GM12878 (cell line): Measurements from ENCODE around the gene PTCD1. TPM values are rescaled to one million over a fixed set of nuclear protein-coding genes. Genes with fewer than 3 reads are reported as not detected.

ENCODE experiments used
- BHLHE40 ChIP-seq, 2 experiments: fragments of 450-650 bp in 1 of 2; IDR thresholded peaks; 2 replicates each; pipeline ENCODE4 v1.6.1; 2011 to 2017; ENCODE audit warnings: low read depth in 2 of 2, borderline replicate concordance in 1 of 2, improper control_type of control experiment in 1 of 2, low read length in 1 of 2, mild to moderate bottlenecking in 1 of 2
- EGR1 ChIP-seq, 2 experiments: IDR thresholded peaks; 1 replicate in 1 of 2; 2 replicates in 1 of 2; pipeline ENCODE4 v1.6.1; 2011 to 2012; ENCODE audit warnings: low read depth in 2 of 2, low read length in 2 of 2, borderline replicate concordance in 1 of 2, mild to moderate bottlenecking in 1 of 2, moderate library complexity in 1 of 2
- EP300 ChIP-seq, 2 experiments: fragments of 150-350 bp in 1 of 2; IDR thresholded peaks; 2 replicates each; pipeline ENCODE4 v1.6.1; 2011 to 2012; ENCODE audit warnings: low read depth in 2 of 2, low read length in 2 of 2, borderline replicate concordance in 1 of 2, improper control_type of control experiment in 1 of 2, inconsistent platforms in 1 of 2; ENCODE audit not compliant: control insufficient read depth in 1 of 2
- FOXM1 ChIP-seq: IDR thresholded peaks from 2 replicates; pipeline ENCODE4 v1.6.1; 2012; ENCODE audit warnings: low read depth, mild to moderate bottlenecking, inconsistent platforms, low read length, moderate library complexity
- GABPA ChIP-seq: IDR thresholded peaks from 2 replicates; pipeline ENCODE4 v1.6.1; 2014; ENCODE audit warnings: antibody characterized with exemption, low read depth, mild to moderate bottlenecking, inconsistent platforms
- HCFC1 ChIP-seq: fragments of 150-350 bp; IDR thresholded peaks from 2 replicates; pipeline ENCODE4 v1.6.1; 2014; ENCODE audit warnings: low read length
- IKZF2 ChIP-seq, 2 experiments: fragments of 450-650 bp; IDR thresholded peaks; 2 replicates each; pipeline ENCODE4 v1.6.1; 2017; ENCODE audit warnings: mild to moderate bottlenecking in 2 of 2, moderate library complexity in 2 of 2
- MTA3 ChIP-seq: IDR thresholded peaks from 2 replicates; pipeline ENCODE4 v1.6.1; 2012; ENCODE audit warnings: low read length, inconsistent platforms, borderline replicate concordance
- MYC ChIP-seq: IDR thresholded peaks from 2 replicates; pipeline ENCODE4 v1.6.1; 2011; ENCODE audit warnings: mild to moderate bottlenecking, low read length, moderate library complexity, inconsistent platforms; ENCODE audit not compliant: insufficient read depth, insufficient replicate concordance, insufficient read length, severe bottlenecking
- POLR2AphosphoS2 ChIP-seq: IDR thresholded peaks from 2 replicates; pipeline ENCODE4 v1.6.1; 2011; ENCODE audit warnings: low read depth, mild to moderate bottlenecking, low read length, improper control_type of control experiment, moderate library complexity
- SIX5 ChIP-seq: IDR thresholded peaks from 2 replicates; pipeline ENCODE4 v1.6.1; 2011; ENCODE audit warnings: mild to moderate bottlenecking, low read depth, low read length, moderate library complexity; ENCODE audit not compliant: severe bottlenecking
- SREBF1 ChIP-seq: IDR thresholded peaks from 2 replicates; pipeline ENCODE4 v1.6.1; 2012; ENCODE audit warnings: mild to moderate bottlenecking, low read length
- ZNF217 ChIP-seq: fragments of 450-650 bp; IDR thresholded peaks from 2 replicates; pipeline ENCODE4 v1.6.1; 2017; ENCODE audit warnings: antibody characterized with exemption, mild to moderate bottlenecking
- ZNF24 ChIP-seq: fragments of 450-650 bp; IDR thresholded peaks from 2 replicates; pipeline ENCODE4 v1.6.1; 2017; ENCODE audit warnings: antibody characterized with exemption, mild to moderate bottlenecking
- polyA plus RNA-seq, 11 experiments: library from polyadenylated mRNA; depleted of rRNA in 4 of 11; unstranded in 6 of 11; stranded (reverse) in 5 of 11; fragments of >200 nt; fragmentation: Nextera tagmentation in 4 of 11; fragmentation: Illumina TruSeq in 1 of 11; extraction: Ambion mirVana in 4 of 11; extraction: Trizol in 1 of 11; gene quantifications; 1 replicate in 1 of 11; 2 replicates in 10 of 11; pipeline versions ENCODE4 v1.2.1 to v1.2.3, GENCODE V29; 2011 to 2016; ENCODE audit warnings: inconsistent platforms in 2 of 11, missing spikeins in 2 of 11, low read depth in 1 of 11
- total RNA-seq, 4 experiments: library from RNA; depleted of rRNA in 3 of 4; stranded (reverse); fragments of >200 nt in 3 of 4; fragmentation: Illumina TruSeq in 1 of 4; extraction: Trizol in 1 of 4; gene quantifications; 2 replicates each; pipeline versions ENCODE4 v1.2.1 to v1.2.3, GENCODE V29; 2013 to 2021
- TF ChIP-seq, protein P1 (sequence below): fragments of 450-650 bp; IDR thresholded peaks from 2 replicates; pipeline ENCODE4 v1.6.1; 2016; ENCODE audit warnings: mild to moderate bottlenecking
- TF ChIP-seq, protein P2 (sequence below), 3 experiments: IDR thresholded peaks in 2 of 3; conservative IDR thresholded peaks in 1 of 3; 2 replicates each; pipeline ENCODE4 v1.5.1; 2011; ENCODE audit warnings: low read depth in 3 of 3, low read length in 3 of 3, mild to moderate bottlenecking in 3 of 3, control low read depth in 2 of 3, moderate library complexity in 2 of 3, inconsistent platforms in 1 of 3, mixed read lengths in 1 of 3; ENCODE audit not compliant: control insufficient read depth in 2 of 3, insufficient read depth in 1 of 3; ENCODE audit errors: extremely low read depth in 1 of 3
- TF ChIP-seq, protein P3 (sequence below): fragments of 450-650 bp; IDR thresholded peaks from 2 replicates; pipeline ENCODE4 v1.6.1; 2017; ENCODE audit warnings: mild to moderate bottlenecking, low read depth, inconsistent platforms; ENCODE audit not compliant: poor library complexity, severe bottlenecking
- TF ChIP-seq, protein P4 (sequence below): fragments of 450-650 bp; IDR thresholded peaks from 2 replicates; pipeline ENCODE4 v1.6.1; 2018; ENCODE audit warnings: borderline replicate concordance, mild to moderate bottlenecking; ENCODE audit not compliant: partially characterized antibody

The PTCD1 gene
- total and polyA plus RNA-seq, 10 of the 15 experiments (the other 5 are each of a cell fraction or from before 2014, with no cell fraction given): 0.26 to 9.7 (median 5.0) TPM

DNA sequence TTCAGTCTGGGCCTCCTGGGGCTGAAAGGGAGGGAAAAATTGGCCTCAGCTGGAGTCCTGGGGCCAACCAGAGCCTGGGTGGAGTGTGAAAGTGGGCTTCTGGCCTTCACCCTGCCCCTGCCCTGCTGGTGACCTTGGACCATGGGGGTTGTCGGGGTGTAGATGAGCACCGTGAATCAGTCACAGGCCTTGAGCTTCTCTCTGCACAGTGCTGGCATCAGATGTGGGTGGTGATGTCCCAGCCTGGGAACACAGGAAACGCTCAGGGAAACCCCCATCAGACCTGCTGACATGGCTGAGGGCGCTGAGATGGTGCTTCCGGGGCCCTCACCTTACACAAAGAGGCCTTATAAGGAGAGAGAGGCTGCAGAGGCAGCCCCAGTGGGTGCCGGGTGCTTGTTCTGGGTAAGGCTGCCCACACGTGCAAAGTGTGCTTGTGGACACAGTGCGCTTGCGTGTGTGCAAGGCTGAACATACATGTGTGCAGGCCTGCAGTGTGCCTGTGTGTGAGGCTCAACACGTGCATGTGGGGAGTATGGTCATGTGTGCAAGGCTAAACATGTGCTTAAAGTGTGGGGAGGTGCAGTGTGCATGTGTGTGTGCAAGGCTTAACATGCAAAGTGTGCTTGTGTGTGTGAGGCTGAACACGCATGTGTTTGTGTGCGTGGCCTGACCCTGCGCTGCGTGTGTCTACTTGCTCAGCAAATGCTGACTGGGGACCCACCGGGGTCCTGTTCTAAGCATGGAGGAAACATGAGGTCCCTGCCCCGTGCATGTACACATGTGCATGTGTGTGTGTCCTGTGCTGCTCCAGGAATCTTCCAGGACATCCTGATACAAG is 57.6 kb downstream of the PTCD1 start (continued):
- TF ChIP-seq SIX5 (no peak), ZNF24 (no peak), EP300 (IDR thresholded peaks at IDR 0.05; ENCODE audit: borderline replicate concordance in 1 of 2, control insufficient read depth in 1 of 2, low read depth in 2 of 2, low read length in 2 of 2) (no peak; a peak in 1 of 4 replicates), IKZF2 (IDR thresholded peaks at IDR 0.05) (peak in 1 of 2 experiments; percentile 9; a peak in 2 of 4 replicates), GABPA (no peak), SREBF1 (no peak), FOXM1 (no peak), HCFC1 (0 out of 2 replicates have a peak, but pooled peaks have one; percentile 8), ZNF217 (no peak), POLR2AphosphoS2 (peak; percentile 38), BHLHE40 (IDR thresholded peaks at IDR 0.05; ENCODE audit: borderline replicate concordance in 1 of 2, low read depth in 2 of 2, low read length in 1 of 2) (peak; percentile 97 to 98), EGR1 (IDR thresholded peaks at IDR 0.05; ENCODE audit: borderline replicate concordance in 1 of 2, low read depth in 2 of 2, low read length in 2 of 2) (peak in 1 of 2 experiments; percentile 51; a peak in 1 of 3 replicates), MTA3 (no peak), MYC (peak; percentile 93)
- TF ChIP-seq, protein P1, sequence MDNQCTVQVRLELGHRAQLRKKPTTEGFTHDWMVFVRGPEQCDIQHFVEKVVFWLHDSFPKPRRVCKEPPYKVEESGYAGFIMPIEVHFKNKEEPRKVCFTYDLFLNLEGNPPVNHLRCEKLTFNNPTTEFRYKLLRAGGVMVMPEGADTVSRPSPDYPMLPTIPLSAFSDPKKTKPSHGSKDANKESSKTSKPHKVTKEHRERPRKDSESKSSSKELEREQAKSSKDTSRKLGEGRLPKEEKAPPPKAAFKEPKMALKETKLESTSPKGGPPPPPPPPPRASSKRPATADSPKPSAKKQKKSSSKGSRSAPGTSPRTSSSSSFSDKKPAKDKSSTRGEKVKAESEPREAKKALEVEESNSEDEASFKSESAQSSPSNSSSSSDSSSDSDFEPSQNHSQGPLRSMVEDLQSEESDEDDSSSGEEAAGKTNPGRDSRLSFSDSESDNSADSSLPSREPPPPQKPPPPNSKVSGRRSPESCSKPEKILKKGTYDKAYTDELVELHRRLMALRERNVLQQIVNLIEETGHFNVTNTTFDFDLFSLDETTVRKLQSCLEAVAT: peak; percentile 89
- TF ChIP-seq, protein P2, sequence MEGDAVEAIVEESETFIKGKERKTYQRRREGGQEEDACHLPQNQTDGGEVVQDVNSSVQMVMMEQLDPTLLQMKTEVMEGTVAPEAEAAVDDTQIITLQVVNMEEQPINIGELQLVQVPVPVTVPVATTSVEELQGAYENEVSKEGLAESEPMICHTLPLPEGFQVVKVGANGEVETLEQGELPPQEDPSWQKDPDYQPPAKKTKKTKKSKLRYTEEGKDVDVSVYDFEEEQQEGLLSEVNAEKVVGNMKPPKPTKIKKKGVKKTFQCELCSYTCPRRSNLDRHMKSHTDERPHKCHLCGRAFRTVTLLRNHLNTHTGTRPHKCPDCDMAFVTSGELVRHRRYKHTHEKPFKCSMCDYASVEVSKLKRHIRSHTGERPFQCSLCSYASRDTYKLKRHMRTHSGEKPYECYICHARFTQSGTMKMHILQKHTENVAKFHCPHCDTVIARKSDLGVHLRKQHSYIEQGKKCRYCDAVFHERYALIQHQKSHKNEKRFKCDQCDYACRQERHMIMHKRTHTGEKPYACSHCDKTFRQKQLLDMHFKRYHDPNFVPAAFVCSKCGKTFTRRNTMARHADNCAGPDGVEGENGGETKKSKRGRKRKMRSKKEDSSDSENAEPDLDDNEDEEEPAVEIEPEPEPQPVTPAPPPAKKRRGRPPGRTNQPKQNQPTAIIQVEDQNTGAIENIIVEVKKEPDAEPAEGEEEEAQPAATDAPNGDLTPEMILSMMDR (IDR thresholded peaks at IDR 0.05 in 2 of 3, conservative IDR thresholded peaks at IDR 0.05 in 1 of 3; ENCODE audit: control insufficient read depth in 2 of 3, extremely low read depth in 1 of 3, insufficient read depth in 1 of 3, low read depth in 3 of 3, low read length in 3 of 3): no peak
- TF ChIP-seq, protein P3, sequence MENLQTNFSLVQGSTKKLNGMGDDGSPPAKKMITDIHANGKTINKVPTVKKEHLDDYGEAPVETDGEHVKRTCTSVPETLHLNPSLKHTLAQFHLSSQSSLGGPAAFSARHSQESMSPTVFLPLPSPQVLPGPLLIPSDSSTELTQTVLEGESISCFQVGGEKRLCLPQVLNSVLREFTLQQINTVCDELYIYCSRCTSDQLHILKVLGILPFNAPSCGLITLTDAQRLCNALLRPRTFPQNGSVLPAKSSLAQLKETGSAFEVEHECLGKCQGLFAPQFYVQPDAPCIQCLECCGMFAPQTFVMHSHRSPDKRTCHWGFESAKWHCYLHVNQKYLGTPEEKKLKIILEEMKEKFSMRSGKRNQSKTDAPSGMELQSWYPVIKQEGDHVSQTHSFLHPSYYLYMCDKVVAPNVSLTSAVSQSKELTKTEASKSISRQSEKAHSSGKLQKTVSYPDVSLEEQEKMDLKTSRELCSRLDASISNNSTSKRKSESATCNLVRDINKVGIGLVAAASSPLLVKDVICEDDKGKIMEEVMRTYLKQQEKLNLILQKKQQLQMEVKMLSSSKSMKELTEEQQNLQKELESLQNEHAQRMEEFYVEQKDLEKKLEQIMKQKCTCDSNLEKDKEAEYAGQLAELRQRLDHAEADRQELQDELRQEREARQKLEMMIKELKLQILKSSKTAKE: no peak
- TF ChIP-seq, protein P4, sequence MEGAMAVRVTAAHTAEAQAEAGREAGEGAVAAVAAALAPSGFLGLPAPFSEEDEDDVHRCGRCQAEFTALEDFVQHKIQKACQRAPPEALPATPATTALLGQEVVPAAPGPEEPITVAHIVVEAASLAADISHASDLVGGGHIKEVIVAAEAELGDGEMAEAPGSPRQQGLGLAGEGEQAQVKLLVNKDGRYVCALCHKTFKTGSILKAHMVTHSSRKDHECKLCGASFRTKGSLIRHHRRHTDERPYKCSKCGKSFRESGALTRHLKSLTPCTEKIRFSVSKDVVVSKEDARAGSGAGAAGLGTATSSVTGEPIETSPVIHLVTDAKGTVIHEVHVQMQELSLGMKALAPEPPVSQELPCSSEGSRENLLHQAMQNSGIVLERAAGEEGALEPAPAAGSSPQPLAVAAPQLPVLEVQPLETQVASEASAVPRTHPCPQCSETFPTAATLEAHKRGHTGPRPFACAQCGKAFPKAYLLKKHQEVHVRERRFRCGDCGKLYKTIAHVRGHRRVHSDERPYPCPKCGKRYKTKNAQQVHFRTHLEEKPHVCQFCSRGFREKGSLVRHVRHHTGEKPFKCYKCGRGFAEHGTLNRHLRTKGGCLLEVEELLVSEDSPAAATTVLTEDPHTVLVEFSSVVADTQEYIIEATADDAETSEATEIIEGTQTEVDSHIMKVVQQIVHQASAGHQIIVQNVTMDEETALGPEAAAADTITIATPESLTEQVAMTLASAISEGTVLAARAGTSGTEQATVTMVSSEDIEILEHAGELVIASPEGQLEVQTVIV: peak; percentile 47
